Measurements from ENCODE around the gene GIPC3. TPM values are rescaled to one million over a fixed set of nuclear protein-coding genes. Genes with fewer than 3 reads are reported as not detected.

Gene GIPC3
- total RNA-seq, 2 donors from 2014 or later, result 0.93 to 1.5 TPM

GRCh38 chr19:3622224-3622623, 36.9 kb downstream of the GIPC3 start:
- no peak overlapping the region for H3K27ac Mint-ChIP-seq
- H3K27me3 Mint-ChIP-seq (ENCODE audit: insufficient read depth), result no peaks in the 10 kb centered on the region
- Histone ChIP-seq H3K9me3 (ENCODE audit: control insufficient read depth, low read length) (no peaks in the 10 kb centered on the region), H3K36me3 (ENCODE audit: control insufficient read depth, insufficient read depth, low read length) (peaks cover 15% of the 10 kb centered on the region), H3K4me3 (ENCODE audit: low read length) (no peak overlapping the region), H3K27ac (ENCODE audit: low read depth, low read length) (no peak overlapping the region), H3K4me1 (ENCODE audit: control insufficient read depth, insufficient read depth, low read length) (peaks cover 3% of the 10 kb centered on the region), H3K27me3 (ENCODE audit: control insufficient read depth, insufficient read depth, low read length, poor library complexity, severe bottlenecking) (no peaks in the 10 kb centered on the region), H3K9ac (ENCODE audit: extremely low read depth, low read length, poor library complexity, severe bottlenecking) (no peak overlapping the region)
- H3K36me3 Mint-ChIP-seq (ENCODE audit: low read depth), result peaks cover 17% of the 10 kb centered on the region
- no peak for TF ChIP-seq CTCF (conservative IDR thresholded peaks at IDR 0.05)
- WGBS, 2 experiments (ENCODE audit: insufficient coverage in 1 of 2, insufficient read length in 1 of 2), result 86 to 92% methylated on average over 8 to 12 of the region's 12 CpGs
- no peak for DNase-seq
- peaks cover 6% of the 10 kb centered on the region for H3K4me1 Mint-ChIP-seq
- no peaks in the 10 kb centered on the region for H3K9me3 Mint-ChIP-seq
- no peak overlapping the region for H3K4me3 Mint-ChIP-seq

- Histone ChIP-seq H3K9me3 (ENCODE audit: control insufficient read depth, low read length) (no peaks in the 10 kb centered on the region), H3K9ac (ENCODE audit: extremely low read depth, low read length, poor library complexity, severe bottlenecking) (no peak overlapping the region), H3K27me3 (ENCODE audit: control insufficient read depth, insufficient read depth, low read length, poor library complexity, severe bottlenecking) (no peaks in the 10 kb centered on the region), H3K27ac (ENCODE audit: low read depth, low read length) (no peak overlapping the region), H3K4me1 (ENCODE audit: control insufficient read depth, insufficient read depth, low read length) (peaks cover 3% of the 10 kb centered on the region), H3K36me3 (ENCODE audit: control insufficient read depth, insufficient read depth, low read length) (peaks cover 13% of the 10 kb centered on the region), H3K4me3 (ENCODE audit: low read length) (no peak overlapping the region)
- Mint-ChIP-seq H3K4me1 (peaks cover 6% of the 10 kb centered on the region), H3K36me3 (ENCODE audit: low read depth) (peaks cover 16% of the 10 kb centered on the region), H3K27ac (peak overlapping the region; percentile 20), H3K9me3 (no peaks in the 10 kb centered on the region), H3K27me3 (ENCODE audit: insufficient read depth) (no peaks in the 10 kb centered on the region), H3K4me3 (no peak overlapping the region)
- WGBS, 2 experiments (ENCODE audit: insufficient coverage in 1 of 2, insufficient read length in 1 of 2), result 96 to 97% methylated on average over 27 to 34 of the region's 34 CpGs
- no peak for DNase-seq
- TF ChIP-seq CTCF (conservative IDR thresholded peaks at IDR 0.05), result no peak
Measured at GRCh38 chr19:3623716-3624115, 38.4 kb downstream of the GIPC3 start.

GRCh38 chr19:3625996-3626472, 40.8 kb downstream of the GIPC3 start:
- H3K27ac Mint-ChIP-seq, result peak overlapping the region; percentile 99
- Histone ChIP-seq H3K9ac (ENCODE audit: extremely low read depth, low read length, poor library complexity, severe bottlenecking) (peak overlapping the region; percentile 94), H3K4me3 (ENCODE audit: low read length) (peak overlapping the region; percentile 97), H3K36me3 (ENCODE audit: control insufficient read depth, insufficient read depth, low read length) (peaks cover 12% of the 10 kb centered on the region), H3K27ac (ENCODE audit: low read depth, low read length) (no peak overlapping the region), H3K9me3 (ENCODE audit: control insufficient read depth, low read length) (no peaks in the 10 kb centered on the region), H3K27me3 (ENCODE audit: control insufficient read depth, insufficient read depth, low read length, poor library complexity, severe bottlenecking) (no peaks in the 10 kb centered on the region), H3K4me1 (ENCODE audit: control insufficient read depth, insufficient read depth, low read length) (peaks cover 3% of the 10 kb centered on the region)
- peak overlapping the region; percentile 89 for H3K4me3 Mint-ChIP-seq
- H3K27me3 Mint-ChIP-seq (ENCODE audit: insufficient read depth), result no peaks in the 10 kb centered on the region
- no peaks in the 10 kb centered on the region for H3K9me3 Mint-ChIP-seq
- H3K36me3 Mint-ChIP-seq (ENCODE audit: low read depth), result peaks cover 23% of the 10 kb centered on the region
- H3K4me1 Mint-ChIP-seq, result peaks cover 6% of the 10 kb centered on the region
- no peak for DNase-seq
- no peak for TF ChIP-seq CTCF (conservative IDR thresholded peaks at IDR 0.05)
- WGBS, 2 experiments (ENCODE audit: insufficient coverage in 1 of 2, insufficient read length in 1 of 2), result 2% methylated on average over 20 to 21 of the region's 21 CpGs

Measured in endodermal cell (in vitro differentiated cells).